ENCODE data around the gene DMWD.
"Not testable (repeated sequence)": the region's sequence is repeated elsewhere in the genome, so short reads cannot be mapped to it uniquely, and the experiment has no call there.

The DMWD gene

DNA sequence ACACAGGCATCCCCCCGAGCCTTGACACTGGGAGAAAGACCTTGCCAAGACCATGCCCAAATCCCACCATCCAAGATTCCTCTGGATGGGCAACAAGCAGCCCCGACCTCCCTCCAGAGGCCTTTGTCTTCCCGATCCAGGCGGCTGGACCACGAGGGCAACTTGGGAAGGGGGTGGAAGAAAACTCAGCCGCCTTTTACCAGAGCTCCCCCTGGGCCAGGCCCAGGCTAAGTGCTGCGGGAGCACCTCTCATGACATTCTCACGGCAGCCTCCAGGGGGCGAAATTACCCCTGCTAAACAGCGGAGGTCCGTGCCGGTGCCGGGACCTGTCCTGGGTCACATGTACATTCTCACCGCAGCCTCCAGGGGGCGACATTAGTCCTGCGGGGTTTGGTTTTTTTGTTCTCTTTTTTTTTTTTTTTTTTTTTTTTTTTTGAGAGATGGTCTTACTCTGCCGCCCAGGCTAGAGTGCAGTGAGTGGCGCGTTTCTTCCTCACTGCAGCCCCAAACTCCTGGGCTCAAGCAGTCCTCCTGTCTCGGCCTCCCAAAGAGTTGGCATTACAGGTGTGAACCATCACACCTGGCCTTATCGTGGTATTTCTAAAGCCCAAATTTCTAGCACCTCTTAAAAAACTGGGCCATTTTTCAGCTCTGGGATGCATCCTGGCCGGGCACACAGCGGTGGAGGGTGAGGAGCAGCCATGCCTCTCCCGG lies 24.5 kb upstream of the DMWD start:
- no peak overlapping the region for H3K4me3 ChIP-seq (ENCODE audit: low read depth, low read length)

GRCh38 chr19:45816236-45817009 lies 23.8 kb upstream of the DMWD start:
- H3K4me3 ChIP-seq (ENCODE audit: low read depth, low read length) = peak overlapping the region; percentile 51

DNA sequence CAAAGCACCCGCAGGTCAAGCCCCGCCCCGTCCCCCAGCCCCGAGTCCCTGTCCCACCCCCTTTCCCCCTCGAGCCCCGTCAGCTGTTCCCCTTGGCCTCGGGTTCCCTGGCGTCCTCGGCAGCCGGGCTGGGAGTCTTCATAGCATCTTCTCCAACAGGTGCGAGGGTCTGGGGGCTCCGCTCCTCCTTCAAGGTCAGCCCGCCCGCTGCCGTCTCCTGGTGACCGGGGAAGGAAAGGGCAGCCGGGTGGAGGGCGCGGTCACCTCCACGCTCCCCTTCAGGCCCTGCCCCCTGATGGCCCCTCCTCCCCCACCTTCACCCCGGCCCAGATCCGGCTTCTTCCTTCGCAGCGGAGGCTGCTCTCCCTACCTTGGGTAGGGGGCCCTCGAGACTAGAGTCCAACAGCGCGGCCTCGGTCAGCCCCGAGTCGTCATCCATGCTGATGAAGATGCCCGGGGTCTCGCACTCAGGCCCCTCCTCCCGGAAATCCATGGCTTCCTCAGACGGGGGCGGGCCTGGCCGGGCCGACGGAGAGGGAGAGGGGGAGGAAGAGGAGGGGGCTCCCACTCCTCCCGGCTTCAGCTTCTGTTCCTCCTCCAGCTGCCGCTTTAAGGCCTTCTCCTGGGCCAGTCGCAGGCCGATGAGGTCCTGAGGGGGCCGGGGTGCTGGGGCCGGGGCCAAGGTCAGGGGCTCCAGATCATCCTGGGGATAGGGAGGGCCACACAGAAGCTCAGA lies 23.0 kb upstream of the DMWD start:
- H3K4me3 ChIP-seq (ENCODE audit: low read depth, low read length) = peak overlapping the region; percentile 51

GRCh38 chr19:45814851-45815480 lies 22.3 kb upstream of the DMWD start, which contains the start of gene RSPH6A:
Gene RSPH6A (minus strand): TSS chr19:45815308. CDS start chr19:45815176, 132 bp downstream.
- peak within 1 kb of the TSS; percentile 51 for H3K4me3 ChIP-seq (ENCODE audit: low read depth, low read length)

DNA sequence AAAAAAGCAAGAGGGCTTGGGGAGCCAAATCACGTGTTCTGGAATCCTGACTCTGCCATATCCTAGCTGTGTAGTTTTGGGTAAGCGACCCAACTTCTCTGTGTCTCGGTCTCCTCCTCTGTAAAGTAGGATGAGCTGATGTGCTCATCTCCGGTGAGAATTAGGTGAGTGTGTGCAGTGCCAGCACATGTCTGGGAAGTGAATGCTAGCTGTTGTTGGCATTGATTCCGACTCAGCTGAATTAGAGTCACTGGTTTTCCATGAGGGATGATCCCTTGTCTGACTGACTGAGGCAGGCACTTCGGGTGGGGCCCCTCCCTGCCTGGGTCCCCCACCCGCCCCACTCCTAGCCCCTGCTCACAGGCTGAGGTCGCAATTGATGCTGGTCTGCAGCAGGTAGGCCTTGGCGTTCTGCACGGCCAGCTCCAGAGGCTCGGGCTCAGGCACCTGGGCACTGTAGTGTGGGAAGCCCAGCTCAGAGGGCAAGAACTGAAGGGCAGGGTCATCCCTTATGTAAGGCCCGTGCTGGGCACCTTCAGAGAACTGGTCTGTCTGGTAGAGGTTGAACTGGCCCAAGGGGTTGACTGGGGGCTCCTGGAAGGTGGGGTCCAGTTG lies 21.6 kb upstream of the DMWD start:
- H3K4me3 ChIP-seq (ENCODE audit: low read depth, low read length) = peak overlapping the region; percentile 43

GRCh38 chr19:45812297-45812696 lies 19.7 kb upstream of the DMWD start:
- H3K4me3 ChIP-seq (ENCODE audit: low read depth, low read length) = no peak overlapping the region

- no peak overlapping the region for H3K4me3 ChIP-seq (ENCODE audit: low read depth, low read length)
These were observed 17.1 kb upstream of the DMWD start for GRCh38 chr19:45809643-45810159.

GRCh38 chr19:45805719-45806118 lies 13.1 kb upstream of the DMWD start:
- H3K4me3 ChIP-seq (ENCODE audit: low read depth, low read length) = no peak overlapping the region

- H3K4me3 ChIP-seq (ENCODE audit: low read depth, low read length) = no peak overlapping the region
These were observed 12.2 kb upstream of the DMWD start for GRCh38 chr19:45804959-45805230.

DNA sequence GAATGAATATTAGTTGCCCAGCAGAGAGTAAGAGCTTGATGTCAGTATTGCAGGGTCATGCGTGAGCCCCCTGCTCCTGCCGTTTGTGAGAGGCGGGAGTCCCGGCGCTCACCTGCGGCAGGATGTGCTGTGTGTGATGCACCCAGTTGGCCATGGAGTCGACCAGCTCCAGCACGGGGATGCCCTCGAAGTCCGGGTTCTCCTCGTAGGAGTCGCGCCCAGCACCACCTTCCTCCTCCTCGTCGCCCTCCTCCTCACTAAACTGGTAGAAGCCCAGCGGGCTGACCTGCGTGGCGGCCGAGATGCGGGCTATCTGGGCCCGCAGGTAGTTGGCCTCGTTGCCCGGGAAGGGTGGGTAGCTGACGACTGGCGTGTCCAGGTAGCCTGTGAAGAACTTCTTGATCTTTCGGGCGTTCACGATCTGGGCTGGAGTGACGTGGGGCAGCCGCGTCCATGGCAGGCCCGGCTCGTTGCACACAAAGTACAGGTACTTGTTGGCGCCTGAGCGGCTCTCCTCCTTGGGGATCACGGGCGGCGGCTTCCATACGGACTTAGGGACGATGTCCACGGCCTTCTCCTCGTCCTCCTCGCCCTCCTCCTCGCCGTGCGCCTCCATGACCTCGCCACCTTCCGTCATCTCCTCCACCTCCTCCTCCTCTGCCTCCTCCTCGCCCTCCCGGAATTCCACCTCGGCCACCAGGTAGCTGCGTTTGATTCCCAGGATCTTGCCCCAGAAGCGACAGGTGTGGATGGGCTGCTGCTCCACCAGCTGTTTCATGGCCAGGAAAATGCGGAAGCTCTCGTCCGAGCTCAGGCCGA lies 11.7 kb upstream of the DMWD start:
- no peak overlapping the region for H3K4me3 ChIP-seq (ENCODE audit: low read depth, low read length)

- no peak overlapping the region for H3K4me3 ChIP-seq (ENCODE audit: low read depth, low read length)
These were observed 9.0 kb upstream of the DMWD start for GRCh38 chr19:45801603-45802175.

DNA sequence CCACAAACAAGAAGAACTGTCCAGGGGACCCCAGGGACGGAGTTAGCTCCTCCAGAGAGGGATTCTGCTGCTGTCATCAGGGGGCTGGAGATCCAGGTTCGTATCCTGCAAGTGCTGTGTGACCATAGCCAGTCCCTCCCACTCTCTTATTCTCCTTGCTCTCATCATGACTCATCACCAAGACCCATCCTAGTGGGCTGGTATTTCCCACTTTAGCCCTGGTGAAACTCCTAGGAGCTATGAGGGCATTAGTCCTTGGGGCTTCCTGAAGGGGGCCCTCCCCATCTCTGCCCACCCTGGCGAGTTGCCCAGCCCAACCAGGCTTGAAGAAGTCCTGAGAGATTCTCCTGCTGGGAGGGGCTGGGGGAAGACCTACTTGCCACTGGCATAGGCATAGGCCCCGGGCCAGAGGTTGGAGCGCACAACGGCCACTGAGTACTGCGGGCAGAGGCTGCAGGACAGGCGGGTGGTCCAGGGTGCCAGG lies 7.5 kb upstream of the DMWD start:
- no peak overlapping the region for H3K4me3 ChIP-seq (ENCODE audit: low read depth, low read length)

DNA sequence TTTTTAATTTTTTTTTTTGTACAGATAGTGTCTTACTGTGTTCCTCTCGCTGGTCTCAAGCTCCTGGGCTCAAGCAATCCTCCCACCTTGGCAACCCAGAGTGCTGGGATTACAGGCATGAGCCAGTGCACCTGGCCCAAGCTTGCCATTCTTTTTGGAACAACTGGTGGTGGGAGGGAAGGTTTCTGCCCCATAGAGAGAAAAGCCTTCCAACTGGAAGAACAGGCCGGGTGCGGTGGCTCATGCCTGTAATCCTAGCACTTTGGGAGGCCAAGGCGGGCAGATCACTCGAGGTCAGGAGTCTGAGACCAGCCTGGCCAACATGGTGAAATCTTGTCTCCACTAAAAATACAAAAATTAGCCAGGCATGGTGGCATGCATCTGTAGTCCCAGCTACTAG lies 6.9 kb upstream of the DMWD start:
- H3K4me3 ChIP-seq (ENCODE audit: low read depth, low read length) = not testable (repeated sequence)

DNA sequence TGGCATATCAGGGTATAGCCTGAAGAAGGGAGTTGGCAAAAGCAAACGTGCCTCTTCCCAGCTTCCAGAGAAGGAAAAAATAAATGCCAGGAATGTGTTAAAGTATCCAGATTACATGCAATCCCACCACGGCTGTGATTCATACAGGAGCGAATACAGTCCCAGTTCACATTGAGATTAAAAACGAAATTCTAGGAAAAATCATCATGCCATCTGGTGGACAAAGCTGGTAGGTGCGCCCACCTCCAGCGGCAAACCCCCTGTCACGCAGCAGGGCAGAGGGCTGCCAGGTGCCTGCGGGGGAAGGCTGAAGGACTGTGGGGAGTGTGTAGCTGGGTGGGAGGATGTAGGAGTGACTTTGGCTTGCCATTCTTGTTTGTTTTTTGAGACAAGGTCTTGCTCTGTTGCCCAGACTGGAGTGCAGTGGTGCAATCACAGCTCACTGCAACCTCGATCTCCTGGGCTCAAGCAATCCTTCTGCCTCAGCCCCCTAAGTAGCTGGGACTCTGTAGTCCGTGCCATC lies 6.4 kb upstream of the DMWD start:
- H3K4me3 ChIP-seq (ENCODE audit: low read depth, low read length) = no peak overlapping the region

GRCh38 chr19:45794627-45795026 lies 2.0 kb upstream of the DMWD start:
- H3K4me3 ChIP-seq (ENCODE audit: low read depth, low read length) = no peak overlapping the region

GRCh38 chr19:45793876-45794275 lies 1.2 kb upstream of the DMWD start:
- no peak overlapping the region for H3K4me3 ChIP-seq (ENCODE audit: low read depth, low read length)

- no peak overlapping the region for H3K4me3 ChIP-seq (ENCODE audit: low read depth, low read length)
These were observed 526 bp upstream of the DMWD start for GRCh38 chr19:45793178-45793564.

- peak overlapping the region; percentile 85 for H3K4me3 ChIP-seq (ENCODE audit: low read depth, low read length)
These were observed 738 bp downstream of the DMWD start for GRCh38 chr19:45791744-45792469.

DNA sequence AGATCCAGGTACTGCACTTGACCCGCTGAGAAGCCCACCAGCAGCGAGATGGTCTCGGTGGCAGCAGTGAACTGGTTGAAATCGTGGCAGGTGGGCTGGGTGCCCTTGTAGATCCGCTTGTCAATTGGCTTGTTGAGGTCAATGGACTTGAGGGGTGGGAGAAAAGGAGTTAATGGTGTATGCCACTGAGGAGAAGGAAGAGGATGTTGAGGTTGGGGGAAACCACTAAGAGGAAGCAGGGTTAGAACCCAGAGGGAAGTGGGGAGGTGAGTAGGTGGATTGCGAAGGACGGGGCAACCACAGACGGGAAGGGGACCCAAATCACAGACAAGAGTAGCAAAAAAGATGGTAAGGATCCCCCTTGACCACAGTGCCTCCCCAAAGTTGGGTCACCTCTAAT lies 1.7 kb downstream of the DMWD start:
- H3K4me3 ChIP-seq (ENCODE audit: low read depth, low read length) = no peak overlapping the region
